GM12878 (cell line): Measurements from ENCODE around the gene SLC22A23.

ENCODE experiments used
- CBFB ChIP-seq: IDR thresholded peaks from 2 replicates; pipeline ENCODE4 v1.6.1; 2016; ENCODE audit warnings: antibody characterized with exemption, low read depth
- CTCF ChIP-seq, 3 experiments: IDR thresholded peaks in 2 of 3; conservative IDR thresholded peaks in 1 of 3; 2 replicates each; pipeline ENCODE4 v1.5.1; 2011; ENCODE audit warnings: low read depth in 3 of 3, low read length in 3 of 3, mild to moderate bottlenecking in 3 of 3, control low read depth in 2 of 3, moderate library complexity in 2 of 3, inconsistent platforms in 1 of 3, mixed read lengths in 1 of 3; ENCODE audit not compliant: control insufficient read depth in 2 of 3, insufficient read depth in 1 of 3; ENCODE audit errors: extremely low read depth in 1 of 3
- REST ChIP-seq: IDR thresholded peaks from 2 replicates; pipeline ENCODE4 v1.6.1; 2012; ENCODE audit warnings: mild to moderate bottlenecking, low read depth, low read length
- RFX5 ChIP-seq: IDR thresholded peaks from 2 replicates; pipeline ENCODE4 v1.6.1; 2011; ENCODE audit warnings: low read depth, low read length, improper control_type of control experiment
- ZBTB11 ChIP-seq: fragments of 450-650 bp; formaldehyde crosslinking; IDR thresholded peaks from 2 replicates; pipeline ENCODE4 v1.5.0; 2022; ENCODE audit warnings: mild to moderate bottlenecking, missing genetic modification characterization

GRCh38 chr6:3451498-3451897 is 5.4 kb downstream of the SLC22A23 start:
- no peak for TF ChIP-seq ZBTB11 (CRISPR knock-in tag)
- no peak for TF ChIP-seq CTCF (IDR thresholded peaks at IDR 0.05 in 2 of 3, conservative IDR thresholded peaks at IDR 0.05 in 1 of 3; ENCODE audit: control insufficient read depth in 2 of 3, extremely low read depth in 1 of 3, insufficient read depth in 1 of 3, low read depth in 3 of 3, low read length in 3 of 3)
- no peak for TF ChIP-seq RFX5
- TF ChIP-seq REST = no peak
- no peak for TF ChIP-seq CBFB
